Measurements from ENCODE around the gene RDH11. TPM values are rescaled to one million over a fixed set of nuclear protein-coding genes. Genes with fewer than 3 reads are reported as not detected.

RDH11 gene
- total RNA-seq, 1 experiment from 2014 or later: 140 TPM

DNA sequence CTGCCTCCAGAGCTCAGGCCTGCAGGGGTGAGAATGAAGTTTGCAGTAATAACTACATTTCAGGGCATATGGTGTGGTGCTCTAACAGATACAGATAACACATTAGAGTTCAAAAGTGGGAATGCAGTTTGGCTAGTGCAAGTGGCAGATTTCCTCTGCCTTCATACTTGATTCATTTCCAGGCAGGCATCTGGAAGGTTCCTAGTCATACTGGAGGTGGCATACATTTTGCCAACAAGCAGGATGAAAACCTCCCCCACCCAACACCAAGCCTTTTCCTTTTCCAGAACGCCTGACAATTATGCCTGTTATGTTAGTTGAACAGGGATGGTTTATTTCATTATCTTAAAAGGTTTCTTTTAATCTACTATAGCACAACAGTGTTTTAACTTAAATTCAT is 45.4 kb downstream of the RDH11 start:
- no peak for DNase-seq (ENCODE audit: low read depth)

DNA sequence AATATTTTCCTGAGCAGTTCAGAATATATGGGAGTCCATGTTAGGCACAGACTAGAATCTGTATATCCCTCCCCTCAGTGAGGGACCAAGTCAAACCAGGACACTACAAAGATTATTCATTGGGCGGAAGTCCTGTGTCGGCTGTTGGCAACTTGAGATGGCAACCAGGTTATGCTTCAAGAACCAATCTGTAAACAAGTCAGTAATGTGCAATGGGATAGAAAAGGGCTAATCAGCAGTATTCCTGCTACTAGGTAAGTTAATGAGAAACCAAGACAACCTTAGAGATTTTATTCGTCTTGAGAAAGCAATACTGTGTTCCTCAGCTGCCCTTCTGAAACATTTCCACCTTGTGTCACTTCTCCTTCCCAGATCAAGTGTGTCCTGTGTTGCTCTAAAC is 49.4 kb downstream of the RDH11 start:
- no peak for DNase-seq (ENCODE audit: low read depth)

DNA sequence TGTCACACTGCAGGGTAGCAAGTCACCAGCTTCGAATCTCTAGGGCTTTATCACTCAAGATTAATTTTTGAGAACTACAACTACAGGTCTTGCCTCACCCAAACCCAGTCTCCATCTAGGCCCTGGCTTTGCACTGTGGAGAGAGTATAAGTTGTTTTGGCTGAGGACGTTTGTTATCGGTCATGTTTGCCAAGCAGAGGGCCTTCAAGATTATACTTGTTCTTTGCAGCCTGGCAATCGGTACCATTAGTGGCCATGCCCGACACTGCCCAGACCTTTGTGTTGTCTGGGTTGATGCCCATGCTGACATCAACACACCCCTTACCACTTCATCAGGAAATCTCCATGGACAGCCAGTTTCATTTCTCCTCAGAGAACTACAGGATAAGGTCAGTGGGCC is 50.1 kb downstream of the RDH11 start:
- DNase-seq (ENCODE audit: low read depth): no peak

DNA sequence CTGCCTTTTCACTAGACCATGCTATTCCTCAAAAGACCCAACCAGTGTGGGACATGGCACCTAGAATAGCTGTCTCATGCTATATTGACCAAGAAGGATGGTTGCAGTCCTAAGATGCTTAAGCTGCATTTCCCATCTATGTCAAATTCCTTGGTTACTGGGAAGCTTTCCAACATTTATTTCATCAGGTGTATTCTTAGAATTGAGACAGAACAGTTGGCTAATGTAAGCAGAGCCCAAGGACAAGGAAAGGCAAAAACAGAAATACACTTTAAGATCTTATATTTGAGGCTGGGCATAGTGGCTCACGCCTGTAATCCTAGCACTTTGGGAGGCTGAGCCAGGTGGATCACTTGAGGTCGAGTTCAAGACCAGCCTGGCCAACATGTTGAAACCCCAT is 51.1 kb downstream of the RDH11 start:
- DNase-seq (ENCODE audit: low read depth): no peak

DNA sequence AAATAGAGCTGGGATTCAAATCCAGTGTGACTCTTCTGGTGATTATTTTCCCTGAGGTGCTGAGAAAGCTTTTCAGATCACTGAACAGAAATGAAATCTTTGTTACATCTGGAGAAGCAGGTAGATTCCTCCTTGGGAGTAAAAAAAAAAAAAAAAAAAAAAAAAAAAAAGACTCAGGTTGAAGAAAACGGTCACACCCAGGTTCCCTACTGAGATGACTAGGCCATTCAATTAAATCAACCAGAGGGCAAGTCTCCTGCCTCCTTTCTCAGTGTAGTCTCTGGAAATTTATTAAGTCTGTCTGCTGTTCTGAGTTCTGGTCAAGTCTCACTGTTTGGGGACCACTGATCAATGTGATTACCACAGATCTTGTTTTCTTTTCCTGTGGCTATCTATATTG is 51.9 kb downstream of the RDH11 start:
- DNase-seq (ENCODE audit: low read depth): no peak

DNA sequence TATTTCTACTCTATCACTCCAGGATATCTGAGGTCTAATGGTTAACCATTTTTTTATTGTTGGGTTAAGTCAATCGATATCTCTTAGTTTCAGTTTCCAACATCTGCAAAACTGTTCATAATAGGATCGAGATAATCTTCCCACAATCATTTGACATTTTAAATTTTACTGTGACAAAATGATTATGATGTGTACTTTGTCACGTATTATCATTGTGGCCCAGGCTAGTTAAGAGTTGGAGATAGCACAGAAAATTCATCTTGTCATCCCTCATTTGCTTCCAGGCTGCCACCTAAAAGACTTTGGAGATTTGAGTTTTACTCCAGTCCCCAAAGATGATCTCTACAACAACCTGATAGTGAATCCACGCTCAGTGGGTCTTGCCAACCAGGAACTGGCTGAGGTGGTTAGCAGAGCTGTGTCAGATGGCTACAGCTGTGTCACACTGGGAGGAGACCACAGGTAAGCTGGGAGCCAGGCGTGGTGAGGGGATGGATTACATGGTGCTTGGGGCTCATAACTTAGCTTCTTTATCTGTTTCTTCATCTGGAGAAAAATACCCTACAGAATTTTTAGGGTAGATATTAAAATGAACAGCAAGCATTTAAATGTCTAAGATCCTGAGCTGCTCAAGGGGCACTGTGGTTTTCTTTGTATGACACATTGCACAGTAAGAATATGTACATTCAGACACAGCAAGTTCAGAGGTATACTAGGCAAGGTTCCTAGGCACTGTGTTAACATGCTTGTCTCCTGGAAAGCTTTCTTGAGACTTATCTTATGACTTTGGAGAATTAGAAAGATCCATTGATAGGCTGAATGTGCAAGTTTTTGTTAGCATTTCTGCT is 53.4 kb downstream of the RDH11 start:
- no peak for DNase-seq (ENCODE audit: low read depth)

DNA sequence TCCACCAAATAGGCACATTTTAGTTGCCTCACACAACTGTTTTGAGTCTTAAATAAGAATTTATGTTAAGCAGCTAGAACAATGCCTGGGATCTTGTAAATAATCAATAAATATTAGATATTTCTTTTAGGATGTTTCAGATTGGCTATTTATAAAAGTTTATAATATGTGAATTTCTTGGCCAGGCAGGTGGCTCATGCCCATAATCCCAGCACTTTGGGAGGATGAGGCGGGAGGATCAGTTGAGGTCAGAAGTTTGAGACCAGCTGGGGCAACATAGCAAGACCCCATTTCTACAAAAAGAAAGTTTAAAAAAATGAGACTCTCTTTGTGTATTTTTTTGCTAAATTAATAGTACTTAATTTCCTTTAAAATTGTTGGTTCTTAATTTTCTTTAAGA is 54.1 kb downstream of the RDH11 start:
- no peak for DNase-seq (ENCODE audit: low read depth)

DNA sequence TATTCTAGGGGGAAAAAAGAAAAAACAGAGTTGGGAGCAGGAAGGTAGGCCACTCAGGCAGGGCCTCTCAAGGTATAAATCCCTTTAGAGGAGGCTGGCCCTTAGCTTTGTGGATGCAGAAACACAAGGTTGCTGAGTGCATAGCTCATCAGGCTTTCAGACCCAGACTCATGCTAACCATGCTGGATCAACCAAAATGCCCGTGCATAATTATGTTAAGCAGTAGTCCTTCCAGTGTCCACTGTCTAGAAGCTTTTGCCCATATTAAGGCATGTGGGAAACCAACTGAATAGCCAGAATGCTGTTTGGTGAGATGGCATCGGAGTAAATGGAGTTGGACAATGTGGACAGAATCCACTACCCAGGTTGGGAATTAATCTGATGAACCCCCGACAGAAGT is 56.9 kb downstream of the RDH11 start:
- DNase-seq (ENCODE audit: low read depth): no peak

DNA sequence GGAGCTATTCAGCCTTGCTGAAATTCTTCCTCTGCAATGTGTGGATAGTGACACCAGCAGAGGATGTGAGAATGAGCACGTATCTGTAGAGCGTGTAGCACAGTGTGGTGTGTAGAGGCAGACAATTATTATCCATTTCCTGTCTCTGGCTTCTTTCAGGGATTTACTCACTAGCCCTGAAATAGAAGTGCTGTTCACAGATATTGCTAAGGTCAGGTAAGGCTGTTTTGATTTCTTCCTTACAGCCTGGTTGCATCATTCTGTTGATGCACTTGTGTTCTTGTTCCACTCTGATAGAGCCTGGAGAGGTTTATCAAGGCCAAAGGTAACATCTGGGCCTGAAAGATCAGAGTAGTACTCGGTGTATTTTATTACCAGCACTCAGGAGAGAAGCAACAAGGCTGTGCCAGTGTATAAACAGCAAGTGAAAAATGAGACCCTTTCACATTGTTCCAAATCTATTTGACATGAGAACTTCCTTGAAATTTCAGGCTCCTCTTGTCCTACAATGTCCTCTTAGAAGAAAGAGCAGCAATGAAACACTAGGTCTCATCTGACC is 59.1 kb downstream of the RDH11 start:
- DNase-seq (ENCODE audit: low read depth): no peak

DNA sequence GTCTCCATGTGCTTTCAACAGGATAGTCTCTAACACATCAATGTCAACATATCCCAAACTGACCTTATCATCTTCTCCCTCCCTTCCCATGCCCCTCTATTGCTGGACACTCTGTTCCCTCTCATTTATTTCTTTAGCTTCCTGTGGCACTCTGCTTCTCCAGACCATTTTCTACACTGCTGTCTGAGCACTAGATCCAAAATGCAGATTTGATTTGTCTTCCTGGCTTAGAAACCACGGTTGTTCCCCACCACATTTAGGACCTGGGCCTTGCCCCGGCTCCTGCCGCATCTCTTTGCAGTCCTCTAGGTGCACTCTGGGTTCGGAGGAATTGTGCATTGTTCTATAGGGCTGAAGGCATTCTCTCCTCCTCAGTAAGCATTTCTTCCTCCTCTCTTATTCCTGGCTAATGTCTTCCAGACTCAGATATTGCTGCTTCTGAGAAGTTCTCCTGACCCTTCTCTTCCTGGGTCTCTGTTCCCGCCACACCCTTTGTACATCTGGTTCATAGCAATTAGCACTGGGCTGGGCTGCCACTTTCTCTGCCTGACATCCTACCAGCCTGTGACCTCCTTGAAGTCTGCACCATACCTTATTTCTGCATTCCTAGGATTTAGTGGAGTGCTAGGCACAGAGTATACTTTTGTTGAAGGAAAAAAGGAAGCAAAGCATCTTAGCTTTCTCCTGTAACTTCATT is 62.0 kb downstream of the RDH11 start:
- DNase-seq (ENCODE audit: low read depth): no peak

DNA sequence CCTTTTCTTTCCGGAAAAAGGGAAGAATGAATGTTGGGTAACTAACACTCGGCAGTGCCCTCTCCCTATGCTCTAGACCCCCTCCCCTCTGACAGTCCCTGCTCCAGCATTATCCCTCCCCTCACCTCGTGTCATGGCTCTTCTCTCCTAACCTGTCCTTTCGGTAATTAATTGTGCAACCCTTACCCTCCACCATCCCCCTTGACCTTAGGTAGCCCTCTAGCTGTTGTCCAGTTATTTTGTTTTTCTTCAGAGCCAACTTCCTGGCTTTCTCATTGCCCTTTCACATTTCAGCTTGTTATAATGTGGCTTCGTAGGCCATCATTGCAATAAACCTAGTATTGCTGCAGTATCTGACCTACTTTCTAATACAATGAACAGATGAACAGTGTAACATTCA is 64.6 kb downstream of the RDH11 start:
- DNase-seq (ENCODE audit: low read depth): no peak

DNA sequence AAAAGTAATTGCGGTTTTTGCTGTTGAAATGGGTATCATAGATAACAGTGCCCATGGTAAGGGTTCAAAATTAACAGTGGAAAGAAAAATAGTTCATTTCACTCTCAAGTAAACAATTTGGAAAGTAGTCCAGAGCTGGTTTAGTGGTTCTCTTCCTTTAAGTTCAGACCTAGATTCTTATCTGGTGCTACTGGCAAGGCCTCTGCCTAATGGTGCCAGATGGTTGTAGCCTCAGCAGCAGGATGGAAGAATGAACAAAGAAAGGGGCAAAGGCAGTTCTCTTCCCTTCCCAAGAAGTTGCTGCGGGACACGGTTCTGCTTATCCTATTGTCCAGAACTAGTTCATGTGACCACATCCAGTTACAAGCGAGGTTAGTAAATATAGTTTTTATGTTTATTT is 65.4 kb downstream of the RDH11 start:
- no peak for DNase-seq (ENCODE audit: low read depth)

DNA sequence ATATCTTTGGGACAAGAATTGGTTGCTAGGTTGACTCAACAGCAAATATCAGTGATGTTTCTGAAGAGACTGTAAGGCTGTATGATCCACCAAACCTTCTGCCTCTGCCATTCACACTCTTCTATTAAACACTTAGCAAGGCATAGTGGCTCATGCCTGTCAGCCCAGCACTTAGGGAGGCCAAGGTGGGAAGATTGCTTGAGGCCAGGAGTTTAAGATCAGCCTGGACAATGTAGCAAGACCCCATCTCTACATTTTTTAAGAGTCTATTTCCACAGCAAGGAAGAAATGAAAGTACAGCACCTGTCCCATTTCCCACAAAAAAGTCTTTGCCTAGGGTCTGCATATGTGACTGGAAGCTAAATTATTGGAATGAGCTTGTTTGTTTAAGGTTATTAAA is 68.0 kb downstream of the RDH11 start:
- DNase-seq (ENCODE audit: low read depth): no peak

Other genes with a start within 250 kb of the RDH11 start
- 13.0 and 21.5 TPM in 2 replicates for gene TMEM229B, start 207.0 kb downstream of the RDH11 start, total RNA-seq (2014; rRNA removed; shearing (Covaris generic))
- 1.6 and 1.8 TPM in 2 replicates for gene PLEKHH1, start 162.5 kb downstream of the RDH11 start, total RNA-seq (2014; rRNA removed; shearing (Covaris generic))
- gene PIGH, start 95.5 kb downstream of the RDH11 start, total RNA-seq (2014; rRNA removed; shearing (Covaris generic)): 23.2 and 32.8 TPM in 2 replicates
- 22.6 and 26.4 TPM in 2 replicates for gene ARG2, start 75.8 kb downstream of the RDH11 start, total RNA-seq (2014; rRNA removed; shearing (Covaris generic))
- 54.6 and 54.9 TPM in 2 replicates for gene VTI1B, start 21.1 kb downstream of the RDH11 start, total RNA-seq (2014; rRNA removed; shearing (Covaris generic))
- gene RDH12, start 6.1 kb upstream of the RDH11 start, total RNA-seq (2014; rRNA removed; shearing (Covaris generic)): 0.05 and 0.20 TPM in 2 replicates
- 14.2 and 17.8 TPM in 2 replicates for gene ZFYVE26, start 120.8 kb upstream of the RDH11 start, total RNA-seq (2014; rRNA removed; shearing (Covaris generic))
- gene RAD51B, start 124.0 kb upstream of the RDH11 start, total RNA-seq (2014; rRNA removed; shearing (Covaris generic)): 19.0 and 21.9 TPM in 2 replicates

Measured in M059J (cell line).